GM23338 (cell line): ENCODE results near the gene COX17. TPM values are rescaled to one million over a fixed set of nuclear protein-coding genes. Genes with fewer than 3 reads are reported as not detected.

Experiments
- ATAC-seq: fragments of 200-7000 bp; cut with Tn5 transposase; 3 replicates; pipeline ENCODE4 v1.9.1; 2020
- DNase-seq: peaks from one replicate; pipeline ENCODE4 v3.0.0-alpha.2; 2015; ENCODE audit warnings: low spot score
- H2AFZ ChIP-seq: fragments of 200-600 bp; sonication (generic); 2 replicates; pipeline ENCODE4 v1.8.0; 2016; ENCODE audit warnings: antibody characterized with exemption, mild to moderate bottlenecking, moderate library complexity
- H3F3A ChIP-seq: fragments of 200-600 bp; sonication (generic); replicated peaks from 2 replicates; pipeline ENCODE4 v1.8.0; 2017; ENCODE audit warnings: antibody characterized with exemption, mixed run types, low read depth
- H3K27ac ChIP-seq: fragments of 200-600 bp; sonication (generic); 2 replicates; pipeline ENCODE4 v1.6.1; 2016; ENCODE audit warnings: low read depth
- H3K27me3 ChIP-seq: fragments of 200-600 bp; sonication (generic); 2 replicates; pipeline ENCODE4 v1.8.0; 2016; ENCODE audit warnings: mild to moderate bottlenecking, mixed run types, moderate library complexity; ENCODE audit not compliant: insufficient read depth
- H3K36me3 ChIP-seq: fragments of 200-600 bp; sonication (generic); 2 replicates; pipeline ENCODE4 v1.8.0; 2016; ENCODE audit warnings: mild to moderate bottlenecking; ENCODE audit not compliant: insufficient read depth
- H3K4me1 ChIP-seq: fragments of 200-600 bp; sonication (generic); 2 replicates; pipeline ENCODE4 v1.8.0; 2016; ENCODE audit warnings: mild to moderate bottlenecking, moderate library complexity; ENCODE audit not compliant: insufficient read depth
- H3K4me2 ChIP-seq: fragments of 200-600 bp; sonication (generic); 2 replicates; pipeline ENCODE4 v1.7.1; 2017; ENCODE audit warnings: mixed run types
- H3K4me3 ChIP-seq: fragments of 200-600 bp; sonication (generic); 2 replicates; pipeline ENCODE4 v1.6.1; 2016; ENCODE audit warnings: mixed run types
- H3K79me2 ChIP-seq: fragments of 200-600 bp; sonication (generic); replicated peaks from 2 replicates; pipeline ENCODE4 v1.8.0; 2017; ENCODE audit warnings: mild to moderate bottlenecking; ENCODE audit not compliant: insufficient read depth
- H3K9me2 ChIP-seq: fragments of 200-600 bp; sonication (generic); 2 replicates; pipeline ENCODE4 v1.8.0; 2017; ENCODE audit not compliant: insufficient read depth
- H4K20me1 ChIP-seq: fragments of 200-600 bp; sonication (generic); replicated peaks from 2 replicates; pipeline ENCODE4 v1.8.0; 2017; ENCODE audit warnings: mild to moderate bottlenecking; ENCODE audit not compliant: insufficient read depth
- H3K27ac Mint-ChIP-seq: 2 replicates; pipeline ENCODE4 v1.8.0; 2020; ENCODE audit warnings: inconsistent platforms, mild to moderate bottlenecking, moderate library complexity, mixed read lengths
- H3K27me3 Mint-ChIP-seq: 3 replicates; pipeline ENCODE4 v1.8.0; 2022; ENCODE audit warnings: low read depth, mild to moderate bottlenecking, moderate library complexity, mixed read lengths, inconsistent platforms; ENCODE audit not compliant: insufficient read depth, poor library complexity
- H3K36me3 Mint-ChIP-seq: 3 replicates; pipeline ENCODE4 v1.8.0; 2021; ENCODE audit warnings: low read depth, mild to moderate bottlenecking, inconsistent platforms, moderate library complexity, mixed read lengths
- H3K4me1 Mint-ChIP-seq: 3 replicates; pipeline ENCODE4 v1.8.0; 2020; ENCODE audit warnings: mild to moderate bottlenecking, inconsistent platforms, mixed read lengths
- H3K4me3 Mint-ChIP-seq: 3 replicates; pipeline ENCODE4 v1.8.0; 2021; ENCODE audit warnings: moderate library complexity, mild to moderate bottlenecking, inconsistent platforms, mixed read lengths
- H3K9me3 Mint-ChIP-seq: 3 replicates; pipeline ENCODE4 v1.8.0; 2020; ENCODE audit warnings: moderate library complexity, mild to moderate bottlenecking, inconsistent platforms, mixed read lengths
- CREB1 ChIP-seq: fragments of 250-450 bp; sonication (Bioruptor Pico); IDR thresholded peaks from 2 replicates; pipeline ENCODE4 v1.5.0; 2020; ENCODE audit warnings: low read depth, mild to moderate bottlenecking, moderate library complexity
- ETS1 ChIP-seq: IDR thresholded peaks from 2 replicates; pipeline ENCODE4 v1.6.1; 2016; ENCODE audit warnings: antibody characterized with exemption
- EZH2 ChIP-seq: fragments of 200-600 bp; sonication (generic); IDR thresholded peaks from one replicate; pipeline ENCODE4 v1.8.0; 2017; ENCODE audit warnings: antibody characterized with exemption, mild to moderate bottlenecking, low read depth; ENCODE audit not compliant: unreplicated experiment
- EZH2phosphoT487 ChIP-seq: fragments of 200-600 bp; sonication (generic); IDR thresholded peaks from one replicate; pipeline ENCODE4 v1.8.1; 2018; ENCODE audit warnings: antibody characterized with exemption; ENCODE audit not compliant: unreplicated experiment
- JUNB ChIP-seq: IDR thresholded peaks from one replicate; pipeline ENCODE4 v1.6.1; 2016; ENCODE audit warnings: antibody characterized with exemption; ENCODE audit not compliant: unreplicated experiment
- POLR2AphosphoS5 ChIP-seq: IDR thresholded peaks from 2 replicates; pipeline ENCODE4 v1.6.1; 2016; ENCODE audit warnings: antibody characterized with exemption, low read depth
- REST ChIP-seq: IDR thresholded peaks from one replicate; pipeline ENCODE4 v1.6.1; 2018; ENCODE audit warnings: antibody characterized with exemption; ENCODE audit not compliant: unreplicated experiment
- ZNF462 ChIP-seq: fragments of 250-450 bp; sonication (Bioruptor Pico); IDR thresholded peaks from 2 replicates; pipeline ENCODE4 v1.5.0; 2020; ENCODE audit warnings: mild to moderate bottlenecking, moderate library complexity
- polyA plus RNA-seq: library from polyadenylated mRNA; unstranded; fragments of >200 nt; fragmentation: Nextera tagmentation; extraction: Ambion mirVana; gene quantifications from 2 replicates; pipeline ENCODE4 v1.2.1, GENCODE V29; 2016
- total RNA-seq: library from RNA; depleted of rRNA; stranded (reverse); fragments of >200 nt; shearing (Covaris generic); gene quantifications from 2 replicates; pipeline ENCODE4 v1.2.3, GENCODE V29; 2014

Gene COX17
- total and polyA plus RNA-seq, 2 experiments from 2014 or later: 24.0 to 324 TPM

GRCh38 chr3:119702530-119703527 is 25.6 kb upstream of the COX17 start, which contains the start of gene CFAP91 (continued):
- peak; percentile 29; the same call in 1 of the 2 replicates for TF ChIP-seq ZNF462 (CRISPR knock-in tag)

- Mint-ChIP-seq H3K27me3 (peaks cover 8% of the 10 kb centered on the region), H3K36me3 (no peaks in the 10 kb centered on the region; the same call in 2 of the 3 replicates), H3K27ac (no peak overlapping the region), H3K4me3 (no peak overlapping the region; the same call in 2 of the 3 replicates), H3K9me3 (peaks cover 4% of the 10 kb centered on the region; the same call in 2 of the 3 replicates), H3K4me1 (peaks cover 14% of the 10 kb centered on the region)
- H2AFZ ChIP-seq: 0 out of 2 replicates have a peak overlapping the region, but pooled peaks have one; percentile 24
- no peak overlapping the region for H3K4me2 ChIP-seq
- H3K27ac ChIP-seq: no peak overlapping the region
- no peaks in the 10 kb centered on the region for H3K9me2 ChIP-seq
- no peak for DNase-seq
- no peak for ATAC-seq
- no peaks in the 10 kb centered on the region for H3F3A ChIP-seq
- H3K4me3 ChIP-seq: no peak overlapping the region
- no peaks in the 10 kb centered on the region; the same call in 1 of the 2 replicates for H4K20me1 ChIP-seq
- peaks cover 12% of the 10 kb centered on the region for H3K4me1 ChIP-seq
- H3K79me2 ChIP-seq: no peaks in the 10 kb centered on the region
- H3K27me3 ChIP-seq: peaks cover 15% of the 10 kb centered on the region
- H3K36me3 ChIP-seq: no peaks in the 10 kb centered on the region
- no peak for TF ChIP-seq EZH2phosphoT487
- no peak for TF ChIP-seq POLR2AphosphoS5
- TF ChIP-seq REST: no peak
- TF ChIP-seq JUNB: no peak
- no peak for TF ChIP-seq CREB1 (CRISPR knock-in tag)
- no peak for TF ChIP-seq EZH2
- no peak for TF ChIP-seq ETS1
Observed at GRCh38 chr3:119700920-119701734, 23.9 kb upstream of the COX17 start.
